ENCODE results near the gene ANKRD26.
"Not testable (repeated sequence)": the region's sequence is repeated elsewhere in the genome, so short reads cannot be mapped to it uniquely, and the experiment has no call there.

ANKRD26 gene

DNA sequence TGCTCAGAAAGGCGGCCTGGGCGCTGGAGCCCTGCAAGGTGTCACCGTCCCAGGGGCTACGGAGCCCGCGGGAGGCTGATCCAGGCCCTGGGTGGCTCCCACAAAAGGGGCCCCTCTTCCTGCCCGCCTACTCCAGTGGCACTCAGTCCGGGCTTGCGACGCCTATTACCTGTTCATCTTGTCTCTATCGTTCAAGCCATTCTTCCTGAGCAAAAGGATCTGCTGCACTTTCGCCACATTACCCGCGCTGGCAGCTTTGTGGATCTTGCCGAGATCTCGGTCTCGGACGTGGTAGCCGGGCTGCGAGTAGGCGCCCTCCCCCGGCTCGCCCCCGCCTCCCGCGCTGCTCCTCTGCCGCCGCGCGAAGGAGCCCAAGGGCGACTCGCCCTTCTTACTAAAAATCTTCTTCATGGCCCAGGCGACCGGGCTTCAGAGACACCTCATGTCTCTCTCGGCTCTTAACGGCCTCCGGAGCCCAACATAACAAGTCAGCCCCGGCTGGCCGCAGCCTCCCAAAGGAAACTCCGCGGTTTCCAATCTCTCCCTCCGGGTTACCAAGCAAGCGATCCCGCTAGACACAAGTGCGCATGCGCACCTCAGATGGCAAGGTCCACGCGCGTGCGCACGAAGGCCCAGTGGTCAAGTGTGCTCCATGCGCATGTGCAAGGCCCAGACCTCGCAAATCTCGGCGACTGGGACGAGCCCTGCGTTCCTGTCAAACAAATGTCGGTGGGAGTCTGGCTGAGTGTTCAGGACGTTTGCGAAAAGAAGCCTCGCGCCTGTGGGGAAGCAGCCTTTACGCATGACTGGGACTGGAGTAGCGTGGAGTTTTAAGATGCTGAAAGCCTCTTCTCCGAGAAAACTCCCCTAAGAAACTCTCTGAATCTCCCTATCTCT is at the start of gene ANKRD26:
TSS of gene ANKRD26 (minus strand) at position 579 of the 897 bp plus-strand sequence. CDS start at position 411, 168 bp downstream.
- FAIRE-seq: no peak

DNA sequence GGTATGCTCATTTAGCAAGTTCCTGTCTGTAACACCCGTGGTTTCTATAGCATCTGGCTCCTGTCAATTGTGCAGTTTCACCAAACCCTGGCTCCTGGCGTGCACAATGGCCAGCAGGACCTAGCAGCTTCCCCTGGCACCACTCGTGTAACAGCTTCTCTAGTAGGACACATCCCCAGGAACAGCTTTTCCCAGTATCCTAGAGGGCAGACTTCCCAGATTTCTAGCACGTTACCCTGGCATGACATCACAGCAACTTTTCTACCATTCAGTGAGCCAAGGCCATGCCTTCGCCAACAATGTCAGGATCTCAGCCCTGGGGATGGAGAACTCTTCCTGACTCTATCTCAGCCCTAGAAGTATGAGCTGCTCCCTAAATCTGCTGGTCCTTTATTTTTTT is 47.4 kb upstream of the ANKRD26 start:
- no peak for FAIRE-seq

DNA sequence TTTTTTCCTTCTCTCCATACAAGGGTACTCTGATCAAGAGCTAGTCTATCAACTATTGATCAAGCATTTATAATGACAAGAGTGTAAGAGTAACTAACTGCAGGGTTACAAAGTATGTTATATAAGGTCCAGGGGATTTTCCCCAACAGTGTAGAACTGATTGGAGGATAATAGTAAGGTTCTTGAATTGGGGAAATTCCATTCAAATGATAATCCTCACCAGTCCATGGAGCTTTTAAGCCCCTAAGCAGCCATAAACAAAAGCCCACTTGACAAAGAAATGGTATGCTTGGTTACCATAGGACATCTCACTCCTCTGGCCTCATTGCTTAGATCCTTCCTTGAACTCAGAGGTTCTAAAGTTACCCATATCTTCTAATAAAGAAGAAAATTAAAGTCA is 45.6 kb upstream of the ANKRD26 start:
- no peak for FAIRE-seq

DNA sequence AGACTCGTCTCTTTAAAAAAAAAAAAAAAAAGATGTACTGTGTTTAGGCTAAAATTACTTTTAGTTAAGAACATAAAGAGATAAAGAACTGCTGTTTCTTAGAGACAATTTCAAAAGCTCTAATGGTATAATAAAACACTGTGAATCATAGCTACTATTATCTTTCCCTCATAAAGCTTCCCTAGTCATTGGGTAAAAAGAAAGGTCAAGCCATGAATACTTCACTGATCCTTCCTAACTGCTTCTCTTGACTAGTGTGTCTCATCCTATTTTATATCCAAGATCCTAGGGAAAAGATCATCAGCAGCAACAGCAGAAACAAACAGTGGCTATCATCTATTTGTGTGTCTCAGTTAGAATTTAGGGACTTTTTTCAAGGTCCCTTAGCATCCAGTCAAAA is 43.4 kb upstream of the ANKRD26 start:
- no peak for FAIRE-seq

DNA sequence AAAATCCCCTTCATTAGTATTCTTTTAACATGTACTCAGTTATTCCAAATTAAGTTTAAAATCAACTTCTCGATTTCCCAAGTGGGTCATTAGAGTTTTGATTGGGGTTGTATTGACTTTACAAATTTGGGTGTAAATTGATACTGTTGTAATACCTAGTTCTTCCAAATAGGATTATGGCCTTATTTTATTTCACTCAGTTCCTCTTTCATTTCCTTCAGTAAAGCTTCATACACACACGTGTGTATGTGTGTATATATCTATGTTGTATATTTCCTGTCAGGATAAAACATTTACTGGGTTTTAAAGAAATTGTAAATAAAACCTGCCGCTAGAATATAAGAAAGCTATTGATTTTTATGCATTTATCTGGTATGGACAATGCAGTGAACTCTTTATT is 38.0 kb upstream of the ANKRD26 start:
- no peak for FAIRE-seq

DNA sequence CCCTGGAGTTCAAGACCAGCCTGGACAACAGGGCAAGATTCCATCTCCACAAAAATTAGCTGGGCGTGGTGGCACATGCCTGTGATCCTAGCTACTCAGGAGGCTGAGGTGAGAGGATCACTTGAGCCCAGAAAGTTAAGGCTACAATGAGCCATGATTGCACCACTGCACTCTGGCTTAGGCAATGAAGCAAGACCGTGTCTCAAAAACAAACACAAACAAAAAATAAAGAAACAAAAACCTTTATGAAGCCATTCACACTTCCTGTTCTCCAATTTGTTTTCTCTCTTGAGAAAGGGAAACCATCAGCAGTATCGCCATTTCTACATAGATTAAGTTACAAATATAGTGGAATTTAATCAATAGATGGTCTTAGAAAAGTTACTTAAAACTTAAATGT is 34.1 kb upstream of the ANKRD26 start:
- FAIRE-seq: no peak

DNA sequence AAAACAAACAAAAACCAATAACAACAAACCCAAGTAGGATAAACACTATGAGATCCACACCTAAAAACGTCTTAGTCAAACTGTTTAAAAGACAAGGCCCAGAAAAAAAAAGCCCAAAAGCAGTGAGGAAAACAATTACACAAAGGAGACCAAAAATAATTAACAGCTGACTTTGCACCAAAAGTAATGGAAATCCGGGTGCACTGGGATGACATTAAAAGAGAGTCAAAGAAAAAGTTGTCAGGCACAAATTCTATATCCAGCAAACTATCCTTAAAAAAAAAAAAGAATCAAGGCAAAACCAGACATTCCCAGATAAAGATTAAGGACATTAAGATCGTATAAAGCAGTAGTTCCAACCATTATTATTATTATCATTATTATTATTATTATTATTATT is 7.9 kb upstream of the ANKRD26 start:
- no peak for FAIRE-seq

DNA sequence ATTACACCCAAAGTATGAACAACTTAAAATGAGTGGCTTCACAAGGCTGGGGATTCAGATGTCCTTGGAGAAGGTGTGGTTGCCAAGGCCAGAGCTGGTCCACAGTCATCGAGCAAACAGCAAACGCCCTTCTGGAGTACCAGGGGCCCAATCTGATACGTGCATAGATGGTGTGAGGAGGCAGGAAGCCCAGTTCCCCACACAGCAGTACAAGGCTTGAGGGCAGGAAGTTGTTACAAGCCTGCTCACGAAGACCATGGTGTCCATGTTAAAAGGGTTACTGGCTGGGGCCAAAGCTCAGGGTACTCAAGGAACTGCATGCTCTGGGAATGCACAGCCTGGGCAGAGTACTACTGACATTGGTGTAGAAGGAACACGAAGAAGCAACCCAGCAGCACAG is 4.6 kb upstream of the ANKRD26 start:
- no peak for FAIRE-seq

DNA sequence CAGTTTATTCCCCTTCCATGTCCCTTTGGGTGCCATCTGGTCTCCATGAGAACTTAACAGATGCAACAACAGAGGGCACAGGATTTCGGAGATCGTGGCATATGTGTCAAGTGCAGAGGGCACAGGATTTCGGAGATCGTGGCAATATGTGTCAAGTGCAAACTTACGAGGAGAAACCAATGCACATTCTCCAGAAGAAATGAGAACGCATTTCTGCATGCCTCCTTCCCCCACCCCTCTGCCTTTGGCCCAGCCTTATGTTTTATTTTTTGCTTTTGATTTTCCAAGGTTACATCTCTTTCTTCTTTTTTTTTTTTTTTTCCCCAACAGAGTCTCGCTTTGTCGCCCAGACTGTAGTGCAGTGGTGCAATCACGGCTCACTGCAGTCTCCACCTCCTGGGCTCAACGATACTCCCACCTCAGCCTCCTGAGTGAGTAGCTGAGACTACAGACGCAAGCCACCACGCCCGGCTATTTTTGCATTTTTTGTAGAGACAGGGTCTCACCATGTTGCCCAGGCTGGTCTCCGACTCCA is 586 bp upstream of the ANKRD26 start:
- no peak for FAIRE-seq

DNA sequence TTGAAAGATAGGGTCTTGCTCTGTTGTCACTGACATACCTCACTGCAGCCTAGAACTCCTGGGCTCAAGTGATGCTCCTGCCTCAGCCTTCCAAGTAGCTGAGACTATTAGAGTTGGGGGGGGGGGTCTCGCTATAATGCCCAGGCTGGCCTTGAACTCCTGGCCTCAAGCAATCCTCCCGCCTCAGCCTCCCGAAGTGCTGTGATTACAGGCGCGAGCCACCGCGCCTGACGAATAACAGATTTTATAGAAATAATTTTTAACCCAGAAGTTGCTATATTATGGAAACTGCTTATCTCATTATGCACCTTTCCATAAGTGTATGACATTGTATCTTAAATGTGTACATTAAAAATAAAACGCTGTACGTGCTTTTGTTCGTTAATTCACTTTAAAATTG is 846 bp downstream of the ANKRD26 start:
- no peak for FAIRE-seq

DNA sequence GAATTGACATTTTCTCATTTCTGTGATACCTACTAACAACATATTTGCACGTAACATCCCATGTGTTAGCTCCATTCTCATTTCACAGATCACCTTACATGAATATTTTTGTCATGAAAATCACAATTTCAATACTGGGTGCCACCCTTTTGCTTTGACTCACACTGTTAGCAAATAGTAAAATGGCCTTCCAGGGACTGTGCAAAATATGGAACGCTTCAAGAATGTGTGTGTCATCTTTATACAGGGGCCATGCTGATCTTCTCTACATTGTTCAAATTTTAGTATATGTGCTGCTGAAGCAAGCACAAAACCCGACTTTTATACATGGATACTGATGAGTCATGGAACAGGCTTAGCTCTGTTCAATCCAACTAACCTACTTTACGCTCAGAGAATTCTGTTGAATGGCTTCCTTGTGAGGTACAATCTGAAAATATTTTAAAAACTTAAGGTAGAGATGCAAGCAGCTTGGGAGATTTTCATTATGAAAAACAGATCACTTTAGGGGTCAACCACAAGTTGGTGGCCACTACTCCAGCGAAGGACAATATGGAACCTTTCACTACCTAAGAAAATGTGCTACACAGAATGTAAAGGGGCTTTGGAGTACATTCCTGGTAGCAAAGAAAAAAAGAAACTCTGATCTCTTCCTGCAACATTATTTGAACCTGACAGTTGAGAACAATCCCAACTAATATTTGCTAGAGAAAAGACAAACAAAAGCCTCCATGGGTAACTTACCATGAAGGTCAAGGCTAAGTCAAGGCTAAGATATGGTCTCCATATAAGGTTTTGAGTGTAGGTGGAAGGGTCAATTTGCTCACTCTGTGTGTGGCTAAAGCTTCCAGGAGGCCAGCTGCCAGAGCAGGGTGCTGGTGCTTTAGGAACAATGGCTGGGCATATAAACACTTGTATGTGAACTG is 11.9 kb downstream of the ANKRD26 start:
- no peak for FAIRE-seq

DNA sequence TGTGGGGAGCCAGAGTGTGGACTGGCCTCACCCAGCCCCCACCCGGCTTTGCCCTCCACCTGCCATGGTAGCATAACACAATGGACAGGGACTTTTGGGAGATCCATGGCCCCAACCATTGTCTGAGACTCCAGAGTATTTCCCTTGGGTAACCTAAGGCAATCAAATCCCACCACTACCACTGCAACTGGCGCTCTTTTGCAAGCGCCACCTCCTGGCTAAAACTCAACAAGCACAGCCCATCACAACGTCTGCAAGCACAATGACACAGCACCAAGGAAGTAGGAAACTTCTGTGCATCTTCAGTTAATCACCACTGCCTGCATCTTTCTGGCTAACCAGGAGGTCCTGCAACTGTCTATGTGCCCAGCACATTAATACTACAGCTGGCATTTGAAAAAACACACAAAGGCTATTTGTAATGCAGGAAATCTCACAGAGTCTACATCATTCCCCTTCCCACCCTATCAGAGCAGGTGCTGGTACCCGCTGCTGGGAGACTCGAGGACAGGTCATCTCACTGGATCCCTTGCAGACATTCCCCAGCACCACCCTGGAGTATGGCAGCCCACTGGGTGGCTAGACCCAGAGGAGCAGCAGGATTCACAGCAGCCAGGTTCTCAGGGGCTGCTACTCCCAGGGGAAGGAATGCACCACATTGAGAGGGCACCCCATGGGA is 27.7 kb downstream of the ANKRD26 start:
- FAIRE-seq: no peak

DNA sequence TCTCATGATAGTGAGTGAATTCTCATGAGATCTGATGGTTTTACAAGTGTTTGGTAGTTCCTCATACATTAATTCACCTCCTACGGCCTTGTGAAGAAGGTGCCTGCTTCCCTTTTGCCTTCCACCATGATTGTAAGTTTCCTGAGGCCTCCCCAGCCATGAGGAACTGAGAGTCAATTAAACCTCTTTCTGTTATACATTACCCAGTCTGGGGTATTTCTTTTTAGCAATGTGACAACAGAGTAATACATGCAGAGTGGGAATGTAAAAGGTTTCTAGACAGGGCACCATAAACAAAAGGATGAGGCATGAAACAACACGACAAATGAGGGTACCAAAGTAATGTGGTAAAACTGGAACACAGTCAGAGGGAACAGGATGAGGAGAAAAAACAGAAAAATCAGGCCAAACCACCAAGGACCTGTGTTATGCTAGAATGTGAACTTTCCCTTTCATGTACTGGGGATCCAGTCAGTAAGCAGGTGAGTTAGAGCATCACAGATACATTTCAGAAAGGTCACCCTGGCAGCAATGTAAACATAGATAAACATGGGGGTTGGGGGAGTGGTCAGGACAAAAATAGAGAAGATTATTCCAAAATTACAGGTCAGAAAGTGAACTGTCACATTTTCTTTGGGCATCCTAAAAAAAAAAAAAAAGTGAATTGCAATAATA is 31.9 kb downstream of the ANKRD26 start:
- no peak for FAIRE-seq

DNA sequence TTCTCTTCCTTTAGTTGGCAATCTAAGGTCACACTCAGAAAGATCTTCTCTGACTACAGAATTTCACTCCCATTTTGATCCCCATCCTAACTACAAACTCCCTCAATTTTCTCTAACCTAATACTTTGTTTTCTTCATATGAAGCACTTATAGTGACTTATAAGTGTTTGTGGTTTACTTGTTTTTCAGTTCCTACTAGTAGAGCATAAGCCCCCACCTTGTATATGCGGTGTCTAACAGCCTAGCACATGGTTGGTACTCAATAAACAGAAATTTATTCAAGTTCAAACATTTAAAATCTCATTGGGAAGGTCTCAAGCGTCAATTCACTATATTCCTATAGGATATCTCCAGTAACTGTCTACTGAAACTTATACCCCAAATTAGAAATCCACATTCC is 35.2 kb downstream of the ANKRD26 start:
- no peak for FAIRE-seq

DNA sequence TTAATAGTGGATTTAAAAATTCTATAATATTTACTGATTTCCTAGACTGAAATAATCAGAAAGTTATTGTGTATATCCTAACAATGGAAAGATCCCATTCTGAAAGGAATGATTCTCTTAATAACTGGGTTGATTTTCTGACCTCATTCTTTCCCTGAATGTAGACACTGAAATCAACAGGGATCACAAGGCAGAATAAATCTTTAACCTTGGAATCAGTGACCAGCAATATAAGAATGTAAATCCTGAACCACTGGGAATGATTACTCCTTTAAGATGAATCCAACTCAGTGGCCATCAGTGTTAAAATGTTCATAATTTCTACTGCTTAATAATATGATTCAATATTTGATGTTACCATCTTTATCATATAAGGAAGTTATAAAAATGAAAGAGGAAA is 47.6 kb downstream of the ANKRD26 start:
- no peak for FAIRE-seq

DNA sequence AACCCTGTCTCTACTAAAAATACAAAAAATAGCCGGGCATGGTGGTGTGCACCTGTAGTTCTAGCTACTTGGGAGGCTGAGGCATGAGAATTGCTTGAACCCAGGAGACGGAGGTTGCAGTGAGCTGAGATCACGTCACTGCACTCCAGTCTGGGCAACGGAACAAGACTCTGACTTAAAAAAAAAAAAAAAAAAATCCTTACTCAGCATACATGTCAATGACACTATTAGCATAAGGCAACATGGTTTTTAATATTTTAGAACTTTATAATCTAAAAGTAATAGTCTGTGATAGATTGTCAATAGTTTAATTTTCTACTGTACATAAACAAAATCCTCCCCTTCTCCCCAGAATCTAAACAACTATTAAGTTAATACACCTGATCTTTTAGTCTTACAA is 55.0 kb downstream of the ANKRD26 start:
- FAIRE-seq: not testable (repeated sequence)

DNA sequence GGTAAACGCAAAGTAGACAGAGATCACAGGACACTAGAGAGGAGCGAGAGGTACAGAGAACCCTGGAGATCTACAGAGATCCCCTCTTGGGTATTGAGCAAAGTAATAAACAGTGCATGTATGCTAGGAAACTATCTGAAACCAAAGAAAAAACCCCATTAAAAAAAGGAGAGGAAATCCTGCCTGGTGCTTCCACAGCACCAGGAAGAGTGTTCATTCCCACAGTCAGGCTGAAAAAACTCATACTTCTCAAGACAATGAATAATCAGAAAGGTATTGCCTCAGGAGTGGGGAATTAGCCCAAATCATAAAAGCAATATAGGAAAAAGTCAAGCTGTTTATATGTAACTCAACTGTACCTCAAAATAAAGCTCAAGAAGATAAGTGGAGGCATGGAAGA is 59.1 kb downstream of the ANKRD26 start:
- no peak for FAIRE-seq

DNA sequence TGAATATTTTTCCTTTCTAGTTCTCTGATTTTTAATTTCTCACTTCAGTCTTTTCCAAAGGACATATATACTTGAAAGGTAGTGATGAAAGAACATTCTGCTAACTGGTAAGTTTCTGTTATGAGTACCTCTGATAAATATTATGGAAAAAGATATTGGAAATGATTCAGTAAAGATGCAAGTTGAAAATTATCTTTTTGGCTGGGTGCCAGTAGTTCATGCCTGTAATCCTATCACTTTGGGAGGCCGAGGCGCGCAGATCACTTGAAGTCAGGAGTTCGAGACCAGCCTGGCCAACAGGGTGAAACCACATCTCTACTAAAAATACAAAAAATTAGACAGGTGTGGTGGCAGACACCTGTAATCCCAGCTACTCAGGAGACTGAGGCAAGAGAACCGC is 62.1 kb downstream of the ANKRD26 start:
- FAIRE-seq: no peak

DNA sequence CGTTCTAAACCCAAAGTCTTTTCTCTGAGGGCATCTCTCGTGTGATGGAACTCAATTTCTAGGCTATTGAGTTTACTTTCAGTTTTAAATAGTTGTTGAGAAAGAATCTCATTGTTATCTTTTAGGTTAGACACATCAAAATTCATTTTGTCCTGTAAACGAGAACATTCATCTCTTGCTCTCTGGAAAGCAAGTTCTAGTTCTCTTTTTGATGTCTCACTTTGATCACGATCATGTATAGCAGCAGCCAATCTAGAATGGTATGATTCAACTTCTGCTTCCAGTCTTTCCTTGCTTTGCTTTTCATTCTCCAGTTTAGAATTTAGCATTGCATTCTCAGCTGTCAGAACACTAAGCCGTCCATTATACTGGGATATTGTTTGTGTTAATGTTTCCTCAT is 65.1 kb downstream of the ANKRD26 start:
- no peak for FAIRE-seq

DNA sequence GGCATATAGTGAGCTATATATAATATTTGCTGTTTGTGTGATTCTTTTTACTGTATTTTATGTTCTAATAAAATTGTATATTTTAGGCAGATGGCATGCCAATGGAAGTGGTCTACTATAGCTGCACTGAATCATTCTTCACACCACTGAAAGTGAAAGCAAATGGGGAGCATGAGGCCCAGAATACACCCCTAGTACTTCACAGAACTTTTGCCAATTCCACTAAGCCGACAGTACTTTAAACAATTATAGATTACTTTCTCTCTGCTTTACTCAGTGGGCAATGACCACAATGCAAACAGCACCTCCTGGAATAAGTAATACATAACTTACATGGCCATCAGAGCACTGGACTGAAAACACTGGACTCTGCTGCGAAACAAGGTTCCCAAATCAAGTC is 70.2 kb downstream of the ANKRD26 start:
- FAIRE-seq: no peak

DNA sequence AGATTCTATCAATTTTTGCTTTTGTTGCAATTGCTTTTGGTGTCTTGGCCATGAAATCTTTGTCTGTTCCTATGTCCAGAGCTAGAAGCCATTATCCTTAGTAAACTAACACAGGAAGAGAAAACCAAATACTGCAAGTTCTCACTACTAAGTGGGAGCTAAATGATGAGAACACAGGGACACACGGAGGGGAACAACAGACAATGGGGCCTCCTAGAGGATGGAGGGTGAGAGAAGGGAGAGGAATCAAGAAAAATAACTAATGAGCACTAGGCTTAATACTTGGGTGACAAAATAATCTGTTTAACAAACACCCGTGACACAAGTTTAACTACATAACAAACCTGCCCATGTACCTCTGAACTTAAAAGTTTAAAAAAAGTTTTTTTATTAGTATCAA is 78.2 kb downstream of the ANKRD26 start:
- no peak for FAIRE-seq

DNA sequence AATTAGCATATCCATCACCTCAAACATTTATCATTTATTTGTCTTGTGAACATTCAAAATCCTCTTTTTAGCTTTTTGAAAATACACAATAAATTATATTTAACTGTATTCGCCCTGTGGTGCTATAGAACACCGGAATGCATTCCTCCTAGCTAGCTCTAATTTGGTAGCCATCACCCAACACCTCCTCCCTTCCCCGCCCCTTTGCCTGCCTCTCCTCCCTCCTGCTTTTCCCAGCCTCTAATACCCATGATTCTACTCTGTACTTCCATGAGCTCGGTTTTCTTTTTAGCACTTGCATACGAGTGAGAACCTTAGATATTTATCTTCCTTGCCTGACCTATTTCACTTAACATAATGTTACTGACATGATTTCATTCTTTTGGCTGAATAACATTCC is 80.1 kb downstream of the ANKRD26 start:
- no peak for FAIRE-seq
